B cell (primary cell): ENCODE data around the gene FIBCD1.

ENCODE experiments used
- CTCF ChIP-seq: fragments of 200-600 bp; IDR thresholded peaks from one replicate; pipeline ENCODE4 v1.8.0; 2022; ENCODE audit warnings: antibody characterized with exemption, mild to moderate bottlenecking
- EZH2 ChIP-seq: IDR thresholded peaks from 2 replicates; pipeline ENCODE4 v1.6.1; 2012; ENCODE audit warnings: borderline replicate concordance, low read depth, mild to moderate bottlenecking, moderate library complexity, low read length; ENCODE audit not compliant: insufficient read depth, poor library complexity, severe bottlenecking

- TF ChIP-seq EZH2 (no peak), CTCF (no peak)
These were observed 24.4 kb upstream of the FIBCD1 start for GRCh38 chr9:130963337-130963908.
